Colonic mucosa (tissue), 4 donors: Measurements from ENCODE around the gene EDEM1. TPM values are rescaled to one million over a fixed set of nuclear protein-coding genes. Genes with fewer than 3 reads are reported as not detected.

ENCODE experiments used
- DNase-seq: peaks from one replicate; pipeline ENCODE4 v3.0.0-alpha.2; 2020
- H3K27ac ChIP-seq: fragments of 200-600 bp; one replicate; pipeline ENCODE4 v1.8.0; 2021
- H3K27me3 ChIP-seq: fragments of 200-600 bp; one replicate; pipeline ENCODE4 v1.8.0; 2021
- H3K36me3 ChIP-seq: fragments of 200-600 bp; one replicate; pipeline ENCODE4 v1.8.0; 2021
- H3K4me1 ChIP-seq: fragments of 200-600 bp; one replicate; pipeline ENCODE4 v1.8.0; 2021; ENCODE audit warnings: mild to moderate bottlenecking
- H3K4me3 ChIP-seq: fragments of 200-600 bp; one replicate; pipeline ENCODE4 v1.8.0; 2021
- H3K9ac ChIP-seq, 2 donors: one replicate each; pipeline ENCODE4 v1.7.0; 2013; ENCODE audit warnings: control low read depth in 2 of 2, low read depth in 2 of 2, low read length in 2 of 2
- H3K9me3 ChIP-seq: fragments of 200-600 bp; one replicate; pipeline ENCODE4 v1.8.0; 2021
- CTCF ChIP-seq: fragments of 200-600 bp; IDR thresholded peaks from one replicate; pipeline ENCODE4 v1.8.0; 2022; ENCODE audit warnings: antibody characterized with exemption, mild to moderate bottlenecking
- intact Hi-C: fragments of 100-400 bp; cut with DNase I; formaldehyde crosslinking; loops from one replicate; pipeline ENCODE4 v1.14.1; 2022
- microRNA-seq: library from miRNA; unstranded; fragments of <30 nt; microRNA quantifications from one replicate; pipeline ENCODE4, GENCODE V29; 2019
- total RNA-seq, 2 donors: library from RNA; stranded (reverse); fragmentation: NEBNext Ultra II Directional in 1 of 2; extraction: Animal tissue kit (Norgen Biotek cat#: 25700) in 1 of 2; gene quantifications; one replicate each; pipeline ENCODE4 v1.2.1, GENCODE V29; 2021
- donor health status: healthy.
- donor health status: DM: no; HTN: no; CAD: no.
- donor health status: DM: no; HTN: no; CAD: no.

The EDEM1 gene
- total RNA-seq, 2 donors from 2014 or later: 38.9 to 49.7 TPM

- Histone ChIP-seq H3K9ac (no peak overlapping the region), H3K27ac (no peak overlapping the region), H3K4me3 (no peak overlapping the region), H3K27me3 (no peaks in the 10 kb centered on the region), H3K9me3 (no peaks in the 10 kb centered on the region), H3K36me3 (no peaks in the 10 kb centered on the region), H3K4me1 (no peaks in the 10 kb centered on the region)
- intact Hi-C loops: no loop called here
- no peak for TF ChIP-seq CTCF
- DNase-seq: no peak
Measured at GRCh38 chr3:5267889-5268288, 80.4 kb downstream of the EDEM1 start.

Small RNAs within 50 kb of the gene (microRNA-seq; reads per million reads assigned to microRNA genes)
- not detected for gene MIR4790

Other genes with a start within 250 kb of the EDEM1 start
- 10 to 100 TPM; 25.2 to 66.0 TPM for gene BHLHE40, start 208.3 kb upstream of the EDEM1 start, total RNA-seq
- gene ARL8B, start 65.4 kb upstream of the EDEM1 start, total RNA-seq: 10 to 100 TPM; 40.8 to 51.4 TPM